ENCODE results near the gene PIGH.
A peak's percentile ranks its signal among the peaks of the same experiment; 100 is the strongest.

The PIGH gene

DNA sequence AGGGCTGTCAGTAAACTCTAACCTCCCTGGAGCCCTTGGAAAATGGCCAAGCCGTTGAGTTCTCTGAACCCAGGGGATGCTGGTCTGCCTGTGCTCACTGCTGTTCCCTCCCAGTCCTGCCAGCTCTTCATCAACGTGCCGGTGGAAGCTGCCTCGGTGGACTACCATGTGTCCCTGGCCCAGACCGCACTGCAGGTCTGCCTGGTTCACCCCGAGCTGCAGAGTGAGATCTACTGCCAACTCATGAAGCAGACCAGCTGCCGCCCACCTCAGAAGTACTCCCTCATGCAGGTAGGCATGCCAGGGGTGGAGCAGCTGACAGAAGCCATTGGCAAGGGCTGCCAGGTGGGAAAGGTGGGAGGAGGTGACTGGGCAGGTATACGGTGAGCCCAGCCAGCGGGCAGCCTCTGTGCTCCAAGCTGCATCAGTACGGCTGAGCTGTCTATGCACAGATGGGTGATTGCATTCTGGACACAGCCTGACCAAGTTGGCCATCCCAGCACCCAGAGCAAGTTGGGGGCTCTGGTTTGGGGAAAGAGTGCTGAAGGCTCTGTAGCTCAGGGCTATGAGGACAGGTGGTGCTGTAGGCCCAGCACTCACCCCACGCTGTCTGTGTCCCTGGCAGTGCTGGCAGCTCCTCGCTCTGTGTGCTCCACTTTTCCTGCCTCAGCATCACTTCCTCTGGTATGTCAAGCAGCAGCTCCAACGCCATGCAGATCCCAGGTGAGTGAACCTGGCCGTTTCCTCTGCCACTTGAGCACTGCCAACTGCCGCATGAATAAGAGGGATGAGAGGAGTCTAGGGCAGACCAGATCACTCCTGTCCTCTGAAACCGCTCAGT is 21.9 kb downstream of the PIGH start:
- H3K9me3 ChIP-seq (ENCODE audit: control insufficient read depth, low read length) = no peaks in the 10 kb centered on the region
- no peak for DNase-seq
- 94% methylated on average over 14 of the region's 16 CpGs for WGBS
- H3K4ac ChIP-seq (ENCODE audit: low read depth in 1 of 2, low read length in 2 of 2) = no peak overlapping the region
- no peak overlapping the region for H2BK15ac ChIP-seq (ENCODE audit: low read depth, poor library complexity, severe bottlenecking)
- H2BK120ac ChIP-seq (ENCODE audit: low read depth, low read length) = no peak overlapping the region
- H3K4me3 ChIP-seq (ENCODE audit: insufficient read depth in 1 of 2, low read depth in 1 of 2, low read length in 2 of 2) = no peak overlapping the region
- no peak overlapping the region for H2AK5ac ChIP-seq (ENCODE audit: low read length, severe bottlenecking)
- no peaks in the 10 kb centered on the region for H3K79me1 ChIP-seq (replicated peaks; ENCODE audit: low read length, poor library complexity, severe bottlenecking)
- peaks cover 0 to under 1% of the 10 kb centered on the region in 2 experiments for H3K27me3 ChIP-seq (ENCODE audit: control insufficient read depth in 1 of 2, insufficient read depth in 1 of 2, low read length in 2 of 2)
- H3K23ac ChIP-seq (ENCODE audit: low read length in 2 of 2) = no peak overlapping the region
- no peak overlapping the region for H4K8ac ChIP-seq (ENCODE audit: low read length)
- no peak overlapping the region for H4K91ac ChIP-seq (ENCODE audit: low read length)
- H3K14ac ChIP-seq (ENCODE audit: low read length in 2 of 2) = peak overlapping the region in 1 of 2 experiments; percentile 13
- H3K9ac ChIP-seq (ENCODE audit: low read length) = no peak overlapping the region
- H3K4me2 ChIP-seq (ENCODE audit: low read length, poor library complexity, severe bottlenecking) = no peak overlapping the region
- no peak overlapping the region for H2BK5ac ChIP-seq (ENCODE audit: low read depth, low read length, poor library complexity, severe bottlenecking)
- H2AFZ ChIP-seq (ENCODE audit: low read depth, low read length) = no peak overlapping the region
- peaks cover 0 to 58% of the 10 kb centered on the region in 2 experiments for H3K36me3 ChIP-seq (ENCODE audit: control insufficient read depth in 1 of 2, insufficient read depth in 2 of 2, low read depth in 1 of 2, low read length in 2 of 2)
- no peak overlapping the region for H3K27ac ChIP-seq (ENCODE audit: low read length, poor library complexity, severe bottlenecking)
- H2BK12ac ChIP-seq (ENCODE audit: low read length in 2 of 2) = no peak overlapping the region
- peaks cover 13% of the 10 kb centered on the region for H3K4me1 ChIP-seq (ENCODE audit: control insufficient read depth, insufficient read depth, low read depth, low read length)
- no peak overlapping the region for H3K18ac ChIP-seq (ENCODE audit: low read depth in 1 of 2, low read length in 2 of 2)

- Histone ChIP-seq H2AK5ac (ENCODE audit: low read length, severe bottlenecking) (no peak overlapping the region), H3K27ac (ENCODE audit: low read length, poor library complexity, severe bottlenecking) (no peak overlapping the region), H2BK120ac (ENCODE audit: low read depth, low read length) (no peak overlapping the region), H3K9me3 (ENCODE audit: control insufficient read depth, low read length) (no peaks in the 10 kb centered on the region), H2AFZ (ENCODE audit: low read depth, low read length) (peak overlapping the region; percentile 48), H3K4me2 (ENCODE audit: low read length, poor library complexity, severe bottlenecking) (no peak overlapping the region), H2BK15ac (ENCODE audit: low read depth, poor library complexity, severe bottlenecking) (no peak overlapping the region), H2BK5ac (ENCODE audit: low read depth, low read length, poor library complexity, severe bottlenecking) (no peak overlapping the region), H3K9ac (ENCODE audit: low read length) (no peak overlapping the region), H3K18ac (ENCODE audit: low read depth in 1 of 2, low read length in 2 of 2) (no peak overlapping the region), H3K14ac (ENCODE audit: low read length in 2 of 2) (no peak overlapping the region), H3K27me3 (ENCODE audit: control insufficient read depth in 1 of 2, insufficient read depth in 1 of 2, low read length in 2 of 2) (peaks cover 0 to 7% of the 10 kb centered on the region in 2 experiments), H3K79me1 (replicated peaks; ENCODE audit: low read length, poor library complexity, severe bottlenecking) (no peaks in the 10 kb centered on the region), H2BK12ac (ENCODE audit: low read length in 2 of 2) (no peak overlapping the region), H3K4ac (ENCODE audit: low read depth in 1 of 2, low read length in 2 of 2) (no peak overlapping the region), H3K4me1 (ENCODE audit: control insufficient read depth, insufficient read depth, low read depth, low read length) (peaks cover 13% of the 10 kb centered on the region), H3K23ac (ENCODE audit: low read length in 2 of 2) (no peak overlapping the region), H3K4me3 (ENCODE audit: insufficient read depth in 1 of 2, low read depth in 1 of 2, low read length in 2 of 2) (no peak overlapping the region), H4K91ac (ENCODE audit: low read length) (no peak overlapping the region), H3K36me3 (ENCODE audit: control insufficient read depth in 1 of 2, insufficient read depth in 2 of 2, low read depth in 1 of 2, low read length in 2 of 2) (peaks cover 0 to 57% of the 10 kb centered on the region in 2 experiments), H4K8ac (ENCODE audit: low read length) (no peak overlapping the region)
- 78% methylated on average over 13 of the region's 13 CpGs for WGBS
- DNase-seq = peak; percentile 11
These were observed 22.8 kb downstream of the PIGH start for GRCh38 chr14:67577181-67577808.

DNA sequence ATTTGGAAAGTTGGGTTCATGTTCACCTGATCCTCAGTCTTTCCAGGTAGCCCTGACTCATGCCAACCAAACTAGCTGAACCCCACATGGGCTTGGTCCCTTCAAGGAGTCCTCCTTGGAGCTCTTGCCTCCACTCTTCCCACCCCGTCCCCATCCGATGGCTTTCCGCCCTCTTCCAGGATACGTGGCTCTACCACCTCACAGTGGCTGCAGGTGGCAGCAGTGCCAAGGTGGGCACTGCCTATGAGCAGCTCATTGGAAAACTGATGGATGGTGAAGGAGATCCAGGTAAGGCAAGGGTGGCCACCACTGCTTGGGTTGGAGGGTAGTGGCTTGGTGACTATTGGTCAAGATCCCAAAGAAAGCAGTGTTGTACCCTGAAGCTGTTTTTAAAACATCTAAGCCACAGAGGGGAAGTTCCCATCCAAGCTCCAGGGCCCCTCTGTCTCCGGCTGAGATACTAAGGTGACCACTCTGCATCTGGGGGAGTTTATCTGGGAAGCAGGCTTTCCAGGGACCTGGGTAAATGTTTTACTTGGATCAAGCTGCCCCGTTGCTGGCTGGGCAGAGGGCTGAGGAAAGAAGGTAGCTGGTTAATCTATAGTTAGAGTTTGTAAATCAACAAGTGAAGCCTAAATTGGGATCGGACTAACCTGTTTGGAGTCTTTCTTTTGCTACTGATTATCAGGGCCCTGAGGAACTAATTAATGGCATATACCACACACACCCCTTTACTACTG is 23.7 kb downstream of the PIGH start:
- H2BK120ac ChIP-seq (ENCODE audit: low read depth, low read length) = no peak overlapping the region
- no peaks in the 10 kb centered on the region for H3K9me3 ChIP-seq (ENCODE audit: control insufficient read depth, low read length)
- H3K79me1 ChIP-seq (replicated peaks; ENCODE audit: low read length, poor library complexity, severe bottlenecking) = no peaks in the 10 kb centered on the region
- H3K27ac ChIP-seq (ENCODE audit: low read length, poor library complexity, severe bottlenecking) = no peak overlapping the region
- no peak overlapping the region for H3K23ac ChIP-seq (ENCODE audit: low read length in 2 of 2)
- peaks cover 0 to 7% of the 10 kb centered on the region in 2 experiments for H3K27me3 ChIP-seq (ENCODE audit: control insufficient read depth in 1 of 2, insufficient read depth in 1 of 2, low read length in 2 of 2)
- no peak overlapping the region for H4K91ac ChIP-seq (ENCODE audit: low read length)
- peaks cover 0 to 58% of the 10 kb centered on the region in 2 experiments for H3K36me3 ChIP-seq (ENCODE audit: control insufficient read depth in 1 of 2, insufficient read depth in 2 of 2, low read depth in 1 of 2, low read length in 2 of 2)
- no peak overlapping the region for H2BK5ac ChIP-seq (ENCODE audit: low read depth, low read length, poor library complexity, severe bottlenecking)
- H2AK5ac ChIP-seq (ENCODE audit: low read length, severe bottlenecking) = no peak overlapping the region
- H3K18ac ChIP-seq (ENCODE audit: low read depth in 1 of 2, low read length in 2 of 2) = no peak overlapping the region
- no peak overlapping the region for H2AFZ ChIP-seq (ENCODE audit: low read depth, low read length)
- 98% methylated on average over 7 of the region's 7 CpGs for WGBS
- no peak overlapping the region for H2BK12ac ChIP-seq (ENCODE audit: low read length in 2 of 2)
- no peak overlapping the region for H2BK15ac ChIP-seq (ENCODE audit: low read depth, poor library complexity, severe bottlenecking)
- DNase-seq = no peak
- H3K4me2 ChIP-seq (ENCODE audit: low read length, poor library complexity, severe bottlenecking) = no peak overlapping the region
- no peak overlapping the region for H3K14ac ChIP-seq (ENCODE audit: low read length in 2 of 2)
- no peak overlapping the region for H3K9ac ChIP-seq (ENCODE audit: low read length)
- no peak overlapping the region for H3K4ac ChIP-seq (ENCODE audit: low read depth in 1 of 2, low read length in 2 of 2)
- no peak overlapping the region for H4K8ac ChIP-seq (ENCODE audit: low read length)
- peaks cover 13% of the 10 kb centered on the region for H3K4me1 ChIP-seq (ENCODE audit: control insufficient read depth, insufficient read depth, low read depth, low read length)
- H3K4me3 ChIP-seq (ENCODE audit: insufficient read depth in 1 of 2, low read depth in 1 of 2, low read length in 2 of 2) = no peak overlapping the region

- Histone ChIP-seq H2BK12ac (ENCODE audit: low read length in 2 of 2) (no peak overlapping the region), H4K8ac (ENCODE audit: low read length) (no peak overlapping the region), H2AK5ac (ENCODE audit: low read length, severe bottlenecking) (no peak overlapping the region), H3K27ac (ENCODE audit: low read length, poor library complexity, severe bottlenecking) (no peak overlapping the region), H3K18ac (ENCODE audit: low read depth in 1 of 2, low read length in 2 of 2) (no peak overlapping the region), H3K14ac (ENCODE audit: low read length in 2 of 2) (no peak overlapping the region), H2BK15ac (ENCODE audit: low read depth, poor library complexity, severe bottlenecking) (no peak overlapping the region), H3K9me3 (ENCODE audit: control insufficient read depth, low read length) (no peaks in the 10 kb centered on the region), H3K4me3 (ENCODE audit: insufficient read depth in 1 of 2, low read depth in 1 of 2, low read length in 2 of 2) (no peak overlapping the region), H3K27me3 (ENCODE audit: control insufficient read depth in 1 of 2, insufficient read depth in 1 of 2, low read length in 2 of 2) (peaks cover 0 to 7% of the 10 kb centered on the region in 2 experiments), H3K4me2 (ENCODE audit: low read length, poor library complexity, severe bottlenecking) (no peak overlapping the region), H2AFZ (ENCODE audit: low read depth, low read length) (no peak overlapping the region), H2BK120ac (ENCODE audit: low read depth, low read length) (no peak overlapping the region), H3K4me1 (ENCODE audit: control insufficient read depth, insufficient read depth, low read depth, low read length) (peaks cover 13% of the 10 kb centered on the region), H4K91ac (ENCODE audit: low read length) (no peak overlapping the region), H3K79me1 (replicated peaks; ENCODE audit: low read length, poor library complexity, severe bottlenecking) (no peaks in the 10 kb centered on the region), H2BK5ac (ENCODE audit: low read depth, low read length, poor library complexity, severe bottlenecking) (no peak overlapping the region), H3K23ac (ENCODE audit: low read length in 2 of 2) (no peak overlapping the region), H3K4ac (ENCODE audit: low read depth in 1 of 2, low read length in 2 of 2) (no peak overlapping the region), H3K36me3 (ENCODE audit: control insufficient read depth in 1 of 2, insufficient read depth in 2 of 2, low read depth in 1 of 2, low read length in 2 of 2) (peaks cover 0 to 53% of the 10 kb centered on the region in 2 experiments), H3K9ac (ENCODE audit: low read length) (no peak overlapping the region)
- WGBS = 80% methylated on average over 9 of the region's 9 CpGs
- no peak for DNase-seq
These were observed 24.4 kb downstream of the PIGH start for GRCh38 chr14:67575684-67576083.

Data from mesenchymal stem cell (in vitro differentiated cells and primary cell).